ENCODE results near the gene IQCF2. TPM values are rescaled to one million over a fixed set of nuclear protein-coding genes. Genes with fewer than 3 reads are reported as not detected.

Gene IQCF2
- total RNA-seq, 4 donors from 2014 or later = not detected

- Histone ChIP-seq H3K4me1 (no peaks in the 10 kb centered on the region), H3K27ac (no peak overlapping the region), H3K9me3 (no peaks in the 10 kb centered on the region), H3K27me3 (peaks cover 8% of the 10 kb centered on the region), H3K36me3 (no peaks in the 10 kb centered on the region), H3K4me3 (no peak overlapping the region)
- TF ChIP-seq POLR2A (IDR thresholded peaks at IDR 0.05) (no peak), EP300 (IDR thresholded peaks at IDR 0.05) (no peak), CTCF (IDR thresholded peaks at IDR 0.05) (no peak), POLR2AphosphoS5 (IDR thresholded peaks at IDR 0.05) (no peak)
- no peak for DNase-seq (ENCODE audit: low spot score in 2 of 2)
- 53% methylated on average over 2 of the region's 2 CpGs for WGBS
Observed at GRCh38 chr3:51869304-51869703, 7.9 kb downstream of the IQCF2 start.

- 56% methylated on average over 1 of the region's 1 CpG for WGBS
- no peak for TF ChIP-seq CTCF (IDR thresholded peaks at IDR 0.05)
- no peak for TF ChIP-seq EP300 (IDR thresholded peaks at IDR 0.05)
- no peak for TF ChIP-seq POLR2AphosphoS5 (IDR thresholded peaks at IDR 0.05)
- no peak for TF ChIP-seq POLR2A (IDR thresholded peaks at IDR 0.05)
- Histone ChIP-seq H3K9me3 (no peaks in the 10 kb centered on the region), H3K27me3 (peaks cover 14% of the 10 kb centered on the region), H3K27ac (no peak overlapping the region), H3K4me1 (no peaks in the 10 kb centered on the region), H3K4me3 (no peak overlapping the region), H3K36me3 (no peaks in the 10 kb centered on the region)
- DNase-seq (ENCODE audit: low spot score in 2 of 2) = no peak
Observed at GRCh38 chr3:51873253-51873766, 11.9 kb downstream of the IQCF2 start.

GRCh38 chr3:51873876-51874275 lies 12.5 kb downstream of the IQCF2 start:
- Histone ChIP-seq H3K36me3 (no peaks in the 10 kb centered on the region), H3K9me3 (no peaks in the 10 kb centered on the region), H3K27ac (no peak overlapping the region), H3K4me1 (no peaks in the 10 kb centered on the region), H3K4me3 (no peak overlapping the region), H3K27me3 (peaks cover 14% of the 10 kb centered on the region)
- no peak for TF ChIP-seq EP300 (IDR thresholded peaks at IDR 0.05)
- TF ChIP-seq POLR2AphosphoS5 (IDR thresholded peaks at IDR 0.05) = no peak
- WGBS = 66% methylated on average over 10 of the region's 10 CpGs
- DNase-seq (ENCODE audit: low spot score in 2 of 2) = no peak

- Histone ChIP-seq H3K27me3 (peaks cover 14% of the 10 kb centered on the region), H3K27ac (no peak overlapping the region), H3K4me1 (no peaks in the 10 kb centered on the region), H3K4me3 (no peak overlapping the region), H3K9me3 (no peaks in the 10 kb centered on the region), H3K36me3 (no peaks in the 10 kb centered on the region)
- TF ChIP-seq POLR2A (IDR thresholded peaks at IDR 0.05) = no peak
- no peak for TF ChIP-seq CTCF (IDR thresholded peaks at IDR 0.05)
- no peak for TF ChIP-seq EP300 (IDR thresholded peaks at IDR 0.05)
- TF ChIP-seq POLR2AphosphoS5 (IDR thresholded peaks at IDR 0.05) = no peak
- DNase-seq (ENCODE audit: low spot score in 2 of 2) = no peak
- WGBS = 78% methylated on average over 2 of the region's 2 CpGs
Observed at GRCh38 chr3:51874411-51874810, 13.0 kb downstream of the IQCF2 start.

GRCh38 chr3:51874889-51875288 lies 13.5 kb downstream of the IQCF2 start:
- Histone ChIP-seq H3K27me3 (peaks cover 16% of the 10 kb centered on the region), H3K36me3 (no peaks in the 10 kb centered on the region), H3K9me3 (no peaks in the 10 kb centered on the region), H3K4me3 (no peak overlapping the region), H3K4me1 (no peaks in the 10 kb centered on the region), H3K27ac (no peak overlapping the region)
- TF ChIP-seq EP300 (IDR thresholded peaks at IDR 0.05) (no peak), POLR2A (IDR thresholded peaks at IDR 0.05) (no peak), CTCF (IDR thresholded peaks at IDR 0.05) (no peak), POLR2AphosphoS5 (IDR thresholded peaks at IDR 0.05) (no peak)
- WGBS = 50% methylated on average over 4 of the region's 4 CpGs
- DNase-seq (ENCODE audit: low spot score in 2 of 2) = no peak

GRCh38 chr3:51875501-51875900 lies 14.1 kb downstream of the IQCF2 start, which contains the start of gene IQCF5:
Gene IQCF5 (minus strand): TSS chr3:51875601. CDS start chr3:51875531, 70 bp downstream.
- Histone ChIP-seq H3K27ac (no peak within 1 kb of the TSS), H3K27me3 (peaks cover 16% of the 10 kb centered on the region)
- 85% methylated on average over 4 of the region's 4 CpGs for WGBS

More at GRCh38 chr3:51875501-51875900, 14.1 kb downstream of the IQCF2 start, which contains the start of gene IQCF5:
- Histone ChIP-seq H3K4me1 (no peaks in the 10 kb centered on the region), H3K4me3 (no peak within 1 kb of the TSS), H3K36me3 (no peaks in the 10 kb centered on the region), H3K9me3 (no peaks in the 10 kb centered on the region)
- no peak for DNase-seq (ENCODE audit: low spot score in 2 of 2)
- TF ChIP-seq CTCF (IDR thresholded peaks at IDR 0.05) = no peak
- no peak for TF ChIP-seq EP300 (IDR thresholded peaks at IDR 0.05)
- no peak for TF ChIP-seq POLR2A (IDR thresholded peaks at IDR 0.05)
- no peak for TF ChIP-seq POLR2AphosphoS5 (IDR thresholded peaks at IDR 0.05)
